Skeletal muscle tissue (tissue), 4 donors: Measurements from ENCODE around the gene HS1BP3. TPM values are rescaled to one million over a fixed set of nuclear protein-coding genes. Genes with fewer than 3 reads are reported as not detected.

ENCODE experiments used
- H3K27ac ChIP-seq: one replicate; pipeline ENCODE4 v1.7.0; 2013; ENCODE audit warnings: mild to moderate bottlenecking, low read depth, low read length, inconsistent platforms
- H3K27me3 ChIP-seq, 3 donors: one replicate each; pipeline ENCODE4 v1.7.0; 2013; ENCODE audit warnings: low read length in 3 of 3; ENCODE audit not compliant: control insufficient read depth in 3 of 3, insufficient read depth in 3 of 3
- H3K36me3 ChIP-seq, 3 donors: one replicate each; pipeline ENCODE4 v1.7.0; 2013; ENCODE audit warnings: low read length in 3 of 3; ENCODE audit not compliant: control insufficient read depth in 3 of 3, insufficient read depth in 3 of 3
- H3K4me1 ChIP-seq, 3 donors: one replicate each; pipeline ENCODE4 v1.7.0; 2013; ENCODE audit warnings: low read length in 3 of 3, mild to moderate bottlenecking in 3 of 3; ENCODE audit not compliant: control insufficient read depth in 3 of 3, insufficient read depth in 3 of 3
- H3K4me3 ChIP-seq, 3 donors: one replicate each; pipeline ENCODE4 v1.7.0; 2013; ENCODE audit warnings: low read length in 3 of 3
- H3K9ac ChIP-seq, 3 donors: one replicate each; pipeline ENCODE4 v1.7.0; 2013; ENCODE audit warnings: low read length in 3 of 3, mild to moderate bottlenecking in 3 of 3, moderate library complexity in 2 of 3, low read depth in 1 of 3
- H3K9me3 ChIP-seq, 3 donors: one replicate each; pipeline ENCODE4 v1.7.0; 2013; ENCODE audit warnings: low read length in 3 of 3; ENCODE audit not compliant: control insufficient read depth in 3 of 3
- total RNA-seq: library from RNA; depleted of rRNA; stranded (reverse); fragments of >200 nt; gene quantifications from one replicate; pipeline ENCODE4 v1.2.3, GENCODE V29; 2014
- donor health status: Osteomylitis.

The HS1BP3 gene
- total RNA-seq, 1 donor from 2014 or later = 10.4 TPM

- Histone ChIP-seq H3K27ac (no peak overlapping the region), H3K9me3 (no peaks in the 10 kb centered on the region), H3K36me3 (no peaks in the 10 kb centered on the region), H3K4me3 (no peak overlapping the region), H3K4me1 (peaks cover 30 to 49% (median 45%) of the 10 kb centered on the region in 3 donors), H3K27me3 (no peaks in the 10 kb centered on the region), H3K9ac (no peak overlapping the region)
These were observed 58.5 kb downstream of the HS1BP3 start for GRCh38 chr2:20592106-20593071.

GRCh38 chr2:20590704-20591515 lies 60.0 kb downstream of the HS1BP3 start:
- Histone ChIP-seq H3K4me3 (no peak overlapping the region), H3K4me1 (peaks cover 19 to 41% (median 36%) of the 10 kb centered on the region in 3 donors), H3K27me3 (no peaks in the 10 kb centered on the region), H3K27ac (no peak overlapping the region), H3K9me3 (no peaks in the 10 kb centered on the region), H3K36me3 (no peaks in the 10 kb centered on the region), H3K9ac (peak overlapping the region in 1 of 3 donors; percentile 16)

GRCh38 chr2:20589975-20590703 lies 60.8 kb downstream of the HS1BP3 start:
- H3K9me3 ChIP-seq = no peaks in the 10 kb centered on the region
- H3K36me3 ChIP-seq = no peaks in the 10 kb centered on the region
- peaks cover 18 to 41% (median 37%) of the 10 kb centered on the region in 3 donors for H3K4me1 ChIP-seq
- H3K27me3 ChIP-seq = no peaks in the 10 kb centered on the region
- no peak overlapping the region for H3K4me3 ChIP-seq
- H3K9ac ChIP-seq = no peak overlapping the region
- H3K27ac ChIP-seq = no peak overlapping the region

GRCh38 chr2:20588918-20589871 lies 61.7 kb downstream of the HS1BP3 start:
- Histone ChIP-seq H3K27ac (no peak overlapping the region), H3K4me3 (no peak overlapping the region)

GRCh38 chr2:20585710-20586594 lies 64.9 kb downstream of the HS1BP3 start:
- H3K9ac ChIP-seq = no peak overlapping the region
- H3K36me3 ChIP-seq = no peaks in the 10 kb centered on the region
- peak overlapping the region; percentile 33 for H3K27ac ChIP-seq
- peaks cover 29 to 41% (median 37%) of the 10 kb centered on the region in 3 donors for H3K4me1 ChIP-seq
- no peaks in the 10 kb centered on the region for H3K27me3 ChIP-seq
- H3K4me3 ChIP-seq = no peak overlapping the region
- peaks cover 0 to 5% (median 0%) of the 10 kb centered on the region in 3 donors for H3K9me3 ChIP-seq

More at GRCh38 chr2:20588918-20589871, 61.7 kb downstream of the HS1BP3 start:
- Histone ChIP-seq H3K36me3 (no peaks in the 10 kb centered on the region), H3K9me3 (no peaks in the 10 kb centered on the region), H3K27me3 (no peaks in the 10 kb centered on the region), H3K4me1 (peaks cover 24 to 47% (median 39%) of the 10 kb centered on the region in 3 donors), H3K9ac (no peak overlapping the region)

GRCh38 chr2:20585359-20585709 lies 65.6 kb downstream of the HS1BP3 start:
- H3K9me3 ChIP-seq = peaks cover 0 to 5% (median 0%) of the 10 kb centered on the region in 3 donors
- peak overlapping the region; percentile 60 for H3K27ac ChIP-seq
- no peaks in the 10 kb centered on the region for H3K36me3 ChIP-seq
- peaks cover 29 to 41% (median 34%) of the 10 kb centered on the region in 3 donors for H3K4me1 ChIP-seq
- H3K4me3 ChIP-seq = no peak overlapping the region
- no peaks in the 10 kb centered on the region for H3K27me3 ChIP-seq
- no peak overlapping the region for H3K9ac ChIP-seq

- Histone ChIP-seq H3K4me3 (peak overlapping the region in 1 of 3 donors; percentile 15), H3K27me3 (no peaks in the 10 kb centered on the region), H3K27ac (peak overlapping the region; percentile 60), H3K9me3 (peaks cover 0 to 5% (median 0%) of the 10 kb centered on the region in 3 donors), H3K4me1 (peaks cover 33 to 45% (median 38%) of the 10 kb centered on the region in 3 donors), H3K9ac (no peak overlapping the region), H3K36me3 (no peaks in the 10 kb centered on the region)
These were observed 66.2 kb downstream of the HS1BP3 start for GRCh38 chr2:20584399-20585358.

GRCh38 chr2:20584045-20584398 lies 66.9 kb downstream of the HS1BP3 start:
- Histone ChIP-seq H3K4me1 (peaks cover 35 to 47% (median 45%) of the 10 kb centered on the region in 3 donors), H3K27me3 (no peaks in the 10 kb centered on the region), H3K9me3 (peaks cover 0 to 5% (median 0%) of the 10 kb centered on the region in 3 donors), H3K27ac (no peak overlapping the region), H3K4me3 (no peak overlapping the region), H3K9ac (no peak overlapping the region), H3K36me3 (no peaks in the 10 kb centered on the region)
